ENCODE results near the gene TMEM201.
"Not testable (repeated sequence)": the region's sequence is repeated elsewhere in the genome, so short reads cannot be mapped to it uniquely, and the experiment has no call there.

GRCh38 chr1:9625030-9625429, 36.3 kb downstream of the TMEM201 start:
- not testable (repeated sequence) for TF ChIP-seq CTCF, POLR2A (IDR thresholded peaks at IDR 0.05)

Measured in heart left ventricle (tissue), 13 donors.